Activated naive CD8-positive, alpha-beta T cell (primary cell): Measurements from ENCODE around the gene RNF217.

Source experiments
- H3K27ac Mint-ChIP-seq: one replicate; pipeline ENCODE4 v1.8.0; 2021; ENCODE audit warnings: mixed read lengths
- H3K27me3 Mint-ChIP-seq: one replicate; pipeline ENCODE4 v1.8.0; 2021; ENCODE audit warnings: mixed read lengths
- H3K36me3 Mint-ChIP-seq: one replicate; pipeline ENCODE4 v1.8.0; 2021; ENCODE audit warnings: mixed read lengths
- H3K4me1 Mint-ChIP-seq: one replicate; pipeline ENCODE4 v1.8.0; 2021; ENCODE audit warnings: low read depth, mixed read lengths
- H3K4me3 Mint-ChIP-seq: one replicate; pipeline ENCODE4 v1.8.0; 2021; ENCODE audit warnings: mild to moderate bottlenecking, mixed read lengths
- H3K9me3 Mint-ChIP-seq: one replicate; pipeline ENCODE4 v1.8.0; 2021; ENCODE audit warnings: low read depth, mixed read lengths

RNF217 gene

DNA sequence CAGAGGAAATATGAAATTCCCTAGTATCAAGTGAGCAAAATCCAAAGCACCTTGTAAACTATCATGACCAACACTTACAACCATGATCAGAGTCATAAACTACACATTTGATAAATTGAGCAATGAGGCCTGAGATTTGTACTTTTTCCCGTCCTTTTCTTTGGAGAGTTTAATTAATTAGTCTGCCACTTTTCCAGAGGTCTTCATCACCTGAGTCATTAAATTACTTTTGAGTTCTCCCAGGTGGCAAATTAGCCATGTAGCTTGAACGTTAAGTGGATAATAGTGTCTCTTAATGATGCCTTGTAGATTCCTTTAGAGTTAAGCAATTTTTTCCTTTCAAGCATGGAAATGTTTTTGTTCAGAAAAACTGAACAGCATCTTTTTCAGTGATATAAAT lies 75.6 kb downstream of the RNF217 start:
- no peak overlapping the region for H3K27ac Mint-ChIP-seq
- peaks cover 2% of the 10 kb centered on the region for H3K36me3 Mint-ChIP-seq
- no peaks in the 10 kb centered on the region for H3K4me1 Mint-ChIP-seq
- H3K27me3 Mint-ChIP-seq = peaks cover 3% of the 10 kb centered on the region
- no peaks in the 10 kb centered on the region for H3K9me3 Mint-ChIP-seq
- H3K4me3 Mint-ChIP-seq = no peak overlapping the region

DNA sequence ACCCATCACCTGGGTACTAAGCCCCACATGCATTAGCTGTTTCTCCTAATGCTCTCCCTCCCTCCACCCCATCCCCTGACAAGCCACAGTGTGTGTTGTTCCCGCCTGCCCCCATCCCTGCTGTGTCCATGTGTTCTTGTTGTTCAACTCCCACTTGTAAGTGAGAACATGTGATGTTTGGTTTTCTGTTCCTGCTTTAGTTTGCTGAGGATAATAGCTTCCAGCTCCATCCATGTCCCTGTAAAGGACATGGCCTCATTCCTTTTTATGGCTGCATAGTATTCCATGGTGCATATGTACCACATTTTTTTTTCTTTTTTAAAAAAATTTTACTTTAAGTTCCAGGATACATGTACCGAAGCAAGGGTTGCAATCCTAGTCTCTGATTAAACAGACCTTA lies 76.7 kb downstream of the RNF217 start:
- H3K27me3 Mint-ChIP-seq = peaks cover 3% of the 10 kb centered on the region
- no peaks in the 10 kb centered on the region for H3K4me1 Mint-ChIP-seq
- no peaks in the 10 kb centered on the region for H3K9me3 Mint-ChIP-seq
- H3K27ac Mint-ChIP-seq = no peak overlapping the region
- H3K4me3 Mint-ChIP-seq = no peak overlapping the region
- peaks cover 2% of the 10 kb centered on the region for H3K36me3 Mint-ChIP-seq

DNA sequence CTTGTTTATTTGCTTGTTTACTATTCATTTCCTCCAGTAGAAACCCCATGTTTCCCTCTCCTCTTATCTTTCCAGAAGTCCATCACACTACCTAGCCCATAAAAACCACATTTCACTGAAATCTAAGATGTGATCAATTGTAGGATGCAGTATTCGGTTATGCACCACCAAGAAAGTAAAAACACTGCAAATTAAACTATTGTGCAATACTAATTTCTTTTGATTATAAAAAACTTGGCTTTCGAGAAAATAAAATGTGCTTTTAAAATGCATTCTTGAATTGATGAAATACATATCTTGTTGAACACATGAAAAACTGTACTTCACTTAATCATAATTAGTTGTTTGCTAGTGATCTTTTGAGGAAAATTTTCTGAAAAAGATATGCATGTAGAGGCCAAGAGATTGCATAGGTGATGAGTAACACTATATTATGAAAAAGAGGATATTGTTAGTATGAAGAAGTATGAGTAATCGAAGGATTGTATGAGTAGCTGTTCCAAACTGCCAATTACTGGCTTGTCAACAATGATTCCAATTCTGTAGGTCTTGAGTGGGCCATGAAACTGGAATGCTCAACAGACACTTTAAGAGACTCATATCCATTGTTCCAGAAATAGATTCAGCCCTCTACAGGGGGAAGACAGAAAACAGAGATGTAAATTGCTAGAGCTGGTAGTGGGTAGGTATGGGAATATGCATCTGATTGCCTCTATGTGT lies 79.7 kb downstream of the RNF217 start:
- Mint-ChIP-seq H3K4me3 (no peak overlapping the region), H3K27ac (no peak overlapping the region), H3K36me3 (peaks cover 2% of the 10 kb centered on the region), H3K9me3 (no peaks in the 10 kb centered on the region), H3K27me3 (peaks cover 3% of the 10 kb centered on the region), H3K4me1 (no peaks in the 10 kb centered on the region)

DNA sequence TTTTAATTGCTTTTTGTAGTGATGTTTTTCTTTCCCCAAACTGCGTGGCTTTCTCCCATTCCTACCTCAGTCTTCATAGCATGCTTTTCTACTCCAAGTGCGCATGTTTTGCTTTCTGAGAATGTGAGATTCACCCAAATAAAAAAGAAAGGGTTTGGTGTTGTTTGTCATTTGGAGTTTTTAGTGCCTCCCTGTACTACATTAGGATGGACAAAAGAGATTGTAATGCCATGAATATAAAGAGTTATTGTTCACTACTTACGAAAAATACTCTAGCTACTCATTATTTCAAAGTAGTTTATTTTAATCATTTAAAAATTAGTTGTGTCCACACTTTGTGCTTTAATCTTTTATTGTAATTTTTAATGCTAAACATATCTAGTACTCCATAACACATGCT lies 81.8 kb downstream of the RNF217 start:
- Mint-ChIP-seq H3K27me3 (peaks cover 1% of the 10 kb centered on the region), H3K4me1 (no peaks in the 10 kb centered on the region), H3K4me3 (no peak overlapping the region), H3K27ac (no peak overlapping the region), H3K9me3 (no peaks in the 10 kb centered on the region), H3K36me3 (peaks cover 2% of the 10 kb centered on the region)

DNA sequence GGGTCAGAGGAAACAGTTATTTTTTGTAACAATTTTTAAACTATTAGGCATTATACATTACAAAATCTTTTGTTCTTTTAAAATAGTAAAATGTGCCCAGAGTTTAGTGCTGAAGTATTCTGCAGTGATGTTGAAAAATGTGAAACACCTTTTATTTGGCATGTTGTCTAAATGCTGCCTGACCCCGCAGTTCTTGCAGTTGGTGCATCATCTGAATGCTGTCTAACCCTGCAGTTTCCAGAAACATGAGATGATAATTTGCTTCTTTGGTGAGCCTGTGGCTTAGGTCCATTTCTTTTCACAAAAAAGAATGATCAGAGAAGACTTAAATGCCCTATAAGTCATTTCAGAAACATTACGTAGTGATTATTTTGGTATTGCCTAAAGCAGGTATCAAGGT lies 82.4 kb downstream of the RNF217 start:
- Mint-ChIP-seq H3K4me1 (no peaks in the 10 kb centered on the region), H3K27me3 (no peaks in the 10 kb centered on the region)

DNA sequence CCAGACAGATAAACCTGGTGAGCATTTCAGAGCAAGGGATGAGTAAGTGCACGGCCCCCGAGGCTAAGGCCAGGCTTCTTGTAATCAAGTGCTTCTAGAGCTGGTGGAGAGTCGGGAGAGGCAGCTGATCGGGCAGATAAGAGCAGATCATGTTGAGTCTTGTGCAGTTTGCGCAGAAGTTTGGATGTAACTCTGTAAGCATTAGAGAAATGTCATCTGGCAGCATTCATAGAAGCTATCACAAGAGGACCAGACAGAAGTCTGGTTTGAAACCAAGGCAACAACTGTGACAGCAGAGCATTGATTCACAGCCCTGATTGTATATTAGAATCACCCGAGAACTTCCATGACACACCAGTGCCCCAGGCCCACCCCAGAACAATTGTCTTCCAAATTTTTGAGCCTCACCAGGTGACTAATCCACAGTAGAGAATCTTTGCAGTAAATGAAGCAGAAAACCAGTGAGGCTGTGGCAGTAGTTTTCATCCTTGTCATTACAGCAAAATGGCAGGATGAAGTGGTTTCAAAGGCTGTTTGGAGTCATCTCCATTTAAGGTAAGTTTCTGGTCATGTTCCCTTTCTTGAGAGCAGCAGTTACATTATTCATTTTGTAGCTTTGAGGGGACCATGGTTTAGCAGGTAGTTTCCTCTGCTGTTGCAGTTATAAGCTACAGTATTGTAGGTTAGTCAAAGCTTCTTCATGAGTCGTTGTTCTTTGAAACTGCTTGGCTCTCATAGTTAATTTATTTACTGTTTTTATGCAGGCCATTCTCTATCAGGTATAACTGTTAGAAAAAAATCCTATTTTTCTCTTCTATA lies 84.1 kb downstream of the RNF217 start:
- Mint-ChIP-seq H3K36me3 (no peaks in the 10 kb centered on the region), H3K27ac (no peak overlapping the region), H3K9me3 (no peaks in the 10 kb centered on the region), H3K27me3 (peaks cover 1% of the 10 kb centered on the region), H3K4me3 (no peak overlapping the region), H3K4me1 (no peaks in the 10 kb centered on the region)

More for the DNA sequence above, 82.4 kb downstream of the RNF217 start:
- Mint-ChIP-seq H3K27ac (no peak overlapping the region), H3K4me3 (no peak overlapping the region), H3K36me3 (no peaks in the 10 kb centered on the region), H3K9me3 (no peaks in the 10 kb centered on the region)

DNA sequence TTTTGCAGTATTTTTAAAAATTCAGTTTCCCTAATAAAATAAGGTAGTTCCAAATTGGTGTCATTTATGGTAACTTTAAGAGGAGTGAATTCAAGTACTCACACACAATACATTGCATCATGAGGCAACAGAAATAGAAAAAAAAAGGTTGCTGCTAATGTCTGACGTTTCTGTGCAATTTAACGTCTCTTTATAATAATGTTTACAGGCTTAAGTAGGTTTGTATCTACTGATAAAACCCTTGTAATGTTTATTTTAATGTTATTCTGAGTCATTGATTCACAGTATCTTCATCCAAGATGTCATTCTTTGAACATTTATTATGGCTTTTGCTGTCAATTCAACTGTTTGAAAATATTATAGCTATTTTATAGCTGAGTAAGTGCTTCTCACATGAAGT lies 86.0 kb downstream of the RNF217 start:
- Mint-ChIP-seq H3K4me1 (no peaks in the 10 kb centered on the region), H3K9me3 (no peaks in the 10 kb centered on the region), H3K27me3 (peaks cover 1% of the 10 kb centered on the region), H3K4me3 (no peak overlapping the region), H3K36me3 (no peaks in the 10 kb centered on the region), H3K27ac (no peak overlapping the region)

DNA sequence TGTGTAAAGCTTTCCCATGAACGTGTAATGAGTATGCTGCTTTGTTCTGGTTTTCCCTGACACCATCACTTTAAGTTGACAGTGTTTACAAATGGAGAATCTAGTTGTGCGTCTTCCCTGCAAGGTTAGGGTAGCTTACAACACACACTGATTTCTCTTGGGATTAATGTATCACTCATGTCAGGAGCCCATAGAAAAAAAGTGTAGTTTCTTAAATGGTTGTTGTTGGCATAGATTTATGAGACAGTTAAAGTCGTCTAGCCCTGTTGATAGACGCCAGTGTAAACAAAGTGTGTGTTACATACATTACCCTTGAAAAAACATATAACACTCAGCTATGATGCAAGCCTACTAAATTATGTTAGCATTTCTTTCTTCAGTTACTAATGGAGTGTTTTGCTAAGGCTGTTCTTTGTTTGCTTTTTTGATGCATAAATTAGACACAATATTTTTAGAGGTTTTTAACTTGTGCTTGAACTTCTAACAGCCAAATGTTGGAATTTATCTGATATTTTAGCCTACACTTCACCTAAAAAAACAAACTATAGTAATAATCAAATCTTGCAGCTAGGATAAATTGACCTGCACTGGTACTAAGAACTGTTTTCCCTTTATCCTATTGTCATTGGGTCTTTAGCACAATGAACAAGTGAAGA lies 88.6 kb downstream of the RNF217 start:
- H3K27ac Mint-ChIP-seq = no peak overlapping the region
- H3K36me3 Mint-ChIP-seq = no peaks in the 10 kb centered on the region
- H3K9me3 Mint-ChIP-seq = no peaks in the 10 kb centered on the region
- H3K4me3 Mint-ChIP-seq = no peak overlapping the region
- H3K4me1 Mint-ChIP-seq = no peaks in the 10 kb centered on the region
- H3K27me3 Mint-ChIP-seq = peaks cover 1% of the 10 kb centered on the region

DNA sequence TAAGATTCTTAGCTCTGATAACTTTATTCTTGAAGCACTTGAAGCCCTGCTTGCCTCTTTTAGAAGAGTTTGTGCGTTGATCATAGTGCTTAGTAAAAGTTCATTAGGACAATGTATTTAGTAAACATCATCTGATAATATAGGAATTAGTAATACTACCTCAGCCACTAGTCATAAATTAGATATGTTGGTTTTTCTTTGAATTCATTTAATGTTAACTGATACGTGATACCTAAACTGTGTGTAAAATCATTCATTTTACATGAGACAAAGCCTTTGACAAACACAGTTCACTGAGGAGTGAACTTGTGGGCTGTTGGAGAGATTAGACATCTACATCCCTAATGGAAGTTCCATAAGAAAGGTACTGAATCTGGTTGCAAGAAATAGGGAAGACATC lies 91.6 kb downstream of the RNF217 start:
- no peak overlapping the region for H3K27ac Mint-ChIP-seq

DNA sequence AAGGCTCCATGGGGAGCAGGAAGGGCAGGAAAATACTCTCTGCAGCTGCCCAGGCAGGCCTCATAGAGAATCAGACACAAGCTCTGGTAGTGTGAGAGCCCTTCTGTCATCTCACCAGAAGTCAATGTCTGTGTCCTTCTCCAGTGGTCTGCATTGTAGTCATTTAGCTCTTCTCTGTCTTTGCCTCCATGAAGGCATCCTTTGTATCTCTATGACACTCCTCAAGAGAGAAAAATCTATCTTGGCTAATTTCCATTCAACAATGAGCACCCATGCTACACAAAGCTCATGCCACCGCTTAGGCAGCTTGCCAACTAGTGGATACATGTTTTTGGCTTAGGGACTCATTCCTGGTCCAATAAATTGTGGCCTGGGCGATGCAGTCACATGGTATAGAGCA lies 92.1 kb downstream of the RNF217 start:
- Mint-ChIP-seq H3K9me3 (no peaks in the 10 kb centered on the region), H3K36me3 (no peaks in the 10 kb centered on the region), H3K4me3 (no peak overlapping the region), H3K4me1 (no peaks in the 10 kb centered on the region), H3K27me3 (peaks cover 1% of the 10 kb centered on the region), H3K27ac (no peak overlapping the region)

More for the DNA sequence above, 91.6 kb downstream of the RNF217 start:
- no peak overlapping the region for H3K4me3 Mint-ChIP-seq
- no peaks in the 10 kb centered on the region for H3K9me3 Mint-ChIP-seq
- H3K4me1 Mint-ChIP-seq = no peaks in the 10 kb centered on the region
- peaks cover 1% of the 10 kb centered on the region for H3K27me3 Mint-ChIP-seq
- H3K36me3 Mint-ChIP-seq = no peaks in the 10 kb centered on the region

DNA sequence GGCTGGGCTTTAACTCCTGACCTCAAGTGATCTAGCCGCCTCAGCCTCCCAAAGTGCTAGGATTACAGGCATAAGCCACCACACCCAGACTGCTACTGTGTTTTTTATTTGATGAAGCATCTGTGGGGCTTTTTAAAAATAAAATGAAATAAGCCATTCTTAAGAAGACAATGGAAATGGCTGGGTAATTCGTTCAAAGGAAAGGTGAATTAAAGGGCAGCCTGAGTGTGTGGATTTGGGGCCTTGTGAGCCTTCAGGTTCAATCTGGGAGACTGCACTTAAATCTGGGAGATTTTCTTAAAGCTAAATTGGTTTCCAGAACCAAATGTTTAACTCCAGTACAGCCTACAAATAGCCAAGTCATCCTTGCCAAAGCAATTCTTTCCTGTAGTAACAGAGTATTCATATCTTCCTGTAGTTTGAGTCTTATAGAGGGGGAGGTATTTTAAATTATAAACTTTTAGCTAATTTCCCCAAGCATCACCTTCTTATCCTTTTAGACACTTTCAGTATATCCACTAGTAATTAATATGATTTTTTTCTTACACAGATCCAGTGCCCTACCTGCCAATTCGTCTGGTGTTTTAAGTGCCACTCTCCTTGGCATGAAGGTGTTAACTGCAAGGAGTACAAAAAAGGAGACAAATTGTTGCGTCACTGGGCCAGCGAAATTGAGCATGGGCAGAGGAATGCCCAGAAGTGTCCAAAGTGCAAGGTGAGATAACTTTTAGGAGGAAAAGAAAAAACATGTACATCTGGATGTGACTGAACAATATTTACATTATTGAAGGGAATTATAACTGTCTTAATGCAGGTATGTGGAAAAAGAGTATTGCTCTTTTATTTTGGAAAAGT lies 95.4 kb downstream of the RNF217 start:
- Mint-ChIP-seq H3K36me3 (no peaks in the 10 kb centered on the region), H3K27me3 (no peaks in the 10 kb centered on the region), H3K4me3 (no peak overlapping the region), H3K9me3 (no peaks in the 10 kb centered on the region), H3K27ac (no peak overlapping the region), H3K4me1 (no peaks in the 10 kb centered on the region)

DNA sequence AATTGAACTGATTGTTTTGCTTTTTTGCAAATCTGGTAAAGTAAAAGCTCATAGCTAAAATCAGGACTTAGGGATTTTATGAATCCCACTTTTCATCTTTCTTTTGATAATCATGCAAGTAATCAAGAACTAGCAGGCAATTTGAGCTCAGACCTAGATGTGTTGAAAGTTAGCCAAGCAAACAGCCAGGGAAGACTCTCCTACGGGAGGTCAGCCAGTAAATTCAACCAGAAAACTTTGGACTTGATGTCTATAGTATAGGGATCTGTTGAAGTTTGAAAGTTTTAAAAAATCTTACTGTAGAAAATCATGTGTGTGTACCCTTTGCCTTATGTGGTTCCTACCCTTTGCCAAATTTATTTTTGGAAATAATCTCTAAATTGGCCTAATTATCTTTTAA lies 96.3 kb downstream of the RNF217 start:
- Mint-ChIP-seq H3K27me3 (no peaks in the 10 kb centered on the region), H3K9me3 (no peaks in the 10 kb centered on the region), H3K27ac (no peak overlapping the region), H3K4me3 (no peak overlapping the region), H3K36me3 (no peaks in the 10 kb centered on the region), H3K4me1 (no peaks in the 10 kb centered on the region)

DNA sequence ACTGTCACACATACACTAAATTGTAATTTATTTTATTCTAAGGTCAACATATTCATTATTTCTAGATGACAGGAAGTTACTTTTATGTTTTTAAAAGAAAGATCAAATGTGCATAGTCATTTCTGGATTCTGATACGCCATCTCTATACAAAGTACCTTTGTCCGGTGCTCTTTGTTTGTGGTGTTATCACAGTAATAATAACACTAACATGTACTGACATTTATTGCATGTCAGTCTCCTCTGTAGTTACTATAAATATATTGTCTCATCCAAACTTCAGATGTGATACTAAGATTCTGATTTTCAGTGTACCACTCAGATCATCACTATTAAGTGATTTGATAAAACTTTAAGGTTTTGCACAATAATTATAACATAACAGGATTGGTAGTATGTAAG lies 101.1 kb downstream of the RNF217 start:
- no peaks in the 10 kb centered on the region for H3K9me3 Mint-ChIP-seq

DNA sequence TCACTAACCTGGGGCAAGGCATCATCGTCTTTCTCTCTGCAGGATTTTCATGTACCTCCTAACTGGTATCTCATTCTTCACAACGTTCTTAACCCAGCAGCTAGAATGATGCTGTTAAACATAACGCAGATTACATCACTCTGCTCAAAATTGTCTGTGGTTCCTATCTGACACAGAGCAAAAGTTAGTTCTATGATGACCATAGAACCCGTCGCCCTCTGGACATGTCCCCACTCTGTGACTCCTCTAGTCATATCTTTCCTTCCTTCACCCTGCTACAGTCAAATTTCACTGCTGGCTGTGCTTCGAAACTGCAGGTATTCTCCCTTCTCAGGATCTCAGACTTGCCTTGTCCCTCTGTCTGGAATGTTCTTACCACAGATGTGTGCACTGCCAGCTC lies 103.9 kb downstream of the RNF217 start:
- H3K27ac Mint-ChIP-seq = no peak overlapping the region
- no peaks in the 10 kb centered on the region for H3K36me3 Mint-ChIP-seq
- peaks cover 6% of the 10 kb centered on the region for H3K9me3 Mint-ChIP-seq
- H3K27me3 Mint-ChIP-seq = no peaks in the 10 kb centered on the region
- H3K4me1 Mint-ChIP-seq = no peaks in the 10 kb centered on the region
- H3K4me3 Mint-ChIP-seq = no peak overlapping the region

More for the DNA sequence above, 101.1 kb downstream of the RNF217 start:
- Mint-ChIP-seq H3K27ac (no peak overlapping the region), H3K4me3 (no peak overlapping the region), H3K36me3 (no peaks in the 10 kb centered on the region), H3K27me3 (no peaks in the 10 kb centered on the region), H3K4me1 (no peaks in the 10 kb centered on the region)
